Smooth muscle cell (in vitro differentiated cells): Measurements from ENCODE around the gene TKFC. TPM values are rescaled to one million over a fixed set of nuclear protein-coding genes. Genes with fewer than 3 reads are reported as not detected.

Source experiments
- DNase-seq: peaks from one replicate; lab custom pipeline; 2025; ENCODE audit not compliant: unreplicated experiment; lab: John Stamatoyannopoulos, UW
- H2AFZ ChIP-seq: fragments of 200-600 bp; sonication (generic); 2 replicates; pipeline ENCODE4 v1.6.0; 2016; ENCODE audit warnings: antibody characterized with exemption, low read depth, mild to moderate bottlenecking
- H3F3A ChIP-seq: fragments of 200-600 bp; sonication (generic); 2 replicates; pipeline ENCODE4 v1.6.0; 2017; ENCODE audit warnings: antibody characterized with exemption, low read depth
- H3K27ac ChIP-seq: fragments of 200-600 bp; sonication (generic); 2 replicates; pipeline ENCODE4 v1.5.1; 2016; ENCODE audit warnings: low read depth, mild to moderate bottlenecking
- H3K27me3 ChIP-seq: fragments of 200-600 bp; sonication (generic); 2 replicates; pipeline ENCODE4 v1.6.1; 2016; ENCODE audit warnings: low read depth, mild to moderate bottlenecking
- H3K36me3 ChIP-seq: fragments of 200-600 bp; sonication (generic); 2 replicates; pipeline ENCODE4 v1.5.1; 2016; ENCODE audit warnings: low read depth
- H3K4me1 ChIP-seq: fragments of 200-600 bp; sonication (generic); 2 replicates; pipeline ENCODE4 v1.5.1; 2016; ENCODE audit warnings: low read depth
- H3K4me2 ChIP-seq: fragments of 200-600 bp; sonication (generic); 2 replicates; pipeline ENCODE4 v1.6.0; 2016; ENCODE audit warnings: mild to moderate bottlenecking
- H3K4me3 ChIP-seq: fragments of 200-600 bp; sonication (generic); 2 replicates; pipeline ENCODE4 v1.5.1; 2016; ENCODE audit warnings: mild to moderate bottlenecking
- H3K79me2 ChIP-seq: fragments of 200-600 bp; sonication (generic); 2 replicates; pipeline ENCODE4 v1.6.0; 2016; ENCODE audit warnings: low read depth, mild to moderate bottlenecking
- H3K9ac ChIP-seq: fragments of 200-600 bp; sonication (generic); 2 replicates; pipeline ENCODE4 v1.6.0; 2016; ENCODE audit warnings: low read depth
- H3K9me3 ChIP-seq: fragments of 200-600 bp; sonication (generic); replicated peaks from 2 replicates; pipeline ENCODE4 v1.5.1; 2016; ENCODE audit warnings: low read depth
- H4K20me1 ChIP-seq: fragments of 200-600 bp; sonication (generic); 2 replicates; pipeline ENCODE4 v1.6.0; 2016; ENCODE audit warnings: low read depth
- CTCF ChIP-seq: fragments of 200-600 bp; sonication (generic); IDR thresholded peaks from 2 replicates; pipeline ENCODE4 v1.5.1; 2017; ENCODE audit warnings: borderline replicate concordance, mild to moderate bottlenecking, antibody characterized with exemption; ENCODE audit not compliant: insufficient read depth, poor library complexity, severe bottlenecking
- WGBS: methylation state at CpG from one replicate; pipeline ENCODE4 v1.1.7; 2016; ENCODE audit warnings: low lambda C conversion rate; 5-methylcytosine and 5-hydroxymethylcytosine counted together
- polyA plus RNA-seq: library from polyadenylated mRNA; unstranded; fragments of >200 nt; fragmentation: Nextera tagmentation; extraction: Ambion mirVana; gene quantifications from 2 replicates; pipeline ENCODE4 v1.2.1, GENCODE V29; 2016
- total RNA-seq: library from RNA; depleted of rRNA; stranded (reverse); fragments of >200 nt; gene quantifications from 2 replicates; pipeline ENCODE4 v1.2.3, GENCODE V29; 2014

TKFC gene
- total and polyA plus RNA-seq, 2 experiments from 2014 or later, result 24.3 to 47.0 TPM

- WGBS, result 38% methylated on average over 9 of the region's 9 CpGs
- Histone ChIP-seq H3K4me3 (no peak overlapping the region), H3K27me3 (no peaks in the 10 kb centered on the region), H4K20me1 (no peaks in the 10 kb centered on the region), H3K4me1 (no peaks in the 10 kb centered on the region), H3K4me2 (peak overlapping the region; percentile 43), H3K36me3 (no peaks in the 10 kb centered on the region), H3K27ac (peak overlapping the region; percentile 96), H2AFZ (no peak overlapping the region), H3K9me3 (no peaks in the 10 kb centered on the region), H3K79me2 (no peaks in the 10 kb centered on the region), H3F3A (peaks cover 4% of the 10 kb centered on the region), H3K9ac (peak overlapping the region; percentile 84)
- no peak for TF ChIP-seq CTCF
- no peak for DNase-seq
Observed at GRCh38 chr11:61369372-61370348, 36.6 kb downstream of the TKFC start.

DNA sequence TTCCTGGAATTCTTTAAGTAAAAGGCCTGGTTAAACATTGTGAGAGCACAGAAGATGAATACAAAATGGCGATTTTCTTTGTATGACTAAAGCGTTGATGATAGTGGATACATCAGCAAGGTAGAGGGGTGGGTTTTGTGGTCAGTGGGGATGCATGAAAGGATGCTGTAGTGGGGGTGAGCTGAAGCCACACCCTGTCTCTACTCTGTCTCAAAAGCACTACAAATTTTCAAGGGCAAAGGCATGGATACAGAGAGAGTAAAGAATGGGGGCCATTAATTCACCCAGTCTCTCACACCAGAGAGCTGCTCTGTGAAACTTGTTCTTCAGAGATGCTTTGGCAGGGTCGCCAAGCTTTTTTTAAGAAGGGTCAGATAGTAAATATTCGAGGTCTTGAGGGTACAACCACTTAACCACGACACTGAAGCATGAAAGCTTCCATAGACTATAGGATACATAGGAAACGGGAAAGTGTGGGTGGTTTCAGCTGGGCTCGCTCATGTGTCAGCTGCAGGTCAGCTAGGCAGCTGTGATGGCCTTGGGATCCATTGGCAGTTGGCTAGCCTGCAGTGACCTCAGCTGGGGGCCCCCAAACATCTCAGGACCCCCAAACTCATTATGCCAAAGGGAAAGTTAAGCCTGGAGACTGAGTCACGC lies 37.4 kb downstream of the TKFC start:
- no peaks in the 10 kb centered on the region for H3K4me1 ChIP-seq
- H3K4me2 ChIP-seq, result peak overlapping the region; percentile 30
- TF ChIP-seq CTCF, result no peak
- H3K9me3 ChIP-seq, result no peaks in the 10 kb centered on the region
- WGBS, result 64% methylated on average over 8 of the region's 8 CpGs
- no peaks in the 10 kb centered on the region for H3K79me2 ChIP-seq
- H3F3A ChIP-seq, result peaks cover 4% of the 10 kb centered on the region
- H3K4me3 ChIP-seq, result no peak overlapping the region
- no peak overlapping the region for H2AFZ ChIP-seq
- H4K20me1 ChIP-seq, result no peaks in the 10 kb centered on the region
- no peaks in the 10 kb centered on the region for H3K36me3 ChIP-seq
- H3K27ac ChIP-seq, result peak overlapping the region; percentile 96
- DNase-seq, result no peak
- peak overlapping the region; percentile 84 for H3K9ac ChIP-seq
- no peaks in the 10 kb centered on the region for H3K27me3 ChIP-seq

DNA sequence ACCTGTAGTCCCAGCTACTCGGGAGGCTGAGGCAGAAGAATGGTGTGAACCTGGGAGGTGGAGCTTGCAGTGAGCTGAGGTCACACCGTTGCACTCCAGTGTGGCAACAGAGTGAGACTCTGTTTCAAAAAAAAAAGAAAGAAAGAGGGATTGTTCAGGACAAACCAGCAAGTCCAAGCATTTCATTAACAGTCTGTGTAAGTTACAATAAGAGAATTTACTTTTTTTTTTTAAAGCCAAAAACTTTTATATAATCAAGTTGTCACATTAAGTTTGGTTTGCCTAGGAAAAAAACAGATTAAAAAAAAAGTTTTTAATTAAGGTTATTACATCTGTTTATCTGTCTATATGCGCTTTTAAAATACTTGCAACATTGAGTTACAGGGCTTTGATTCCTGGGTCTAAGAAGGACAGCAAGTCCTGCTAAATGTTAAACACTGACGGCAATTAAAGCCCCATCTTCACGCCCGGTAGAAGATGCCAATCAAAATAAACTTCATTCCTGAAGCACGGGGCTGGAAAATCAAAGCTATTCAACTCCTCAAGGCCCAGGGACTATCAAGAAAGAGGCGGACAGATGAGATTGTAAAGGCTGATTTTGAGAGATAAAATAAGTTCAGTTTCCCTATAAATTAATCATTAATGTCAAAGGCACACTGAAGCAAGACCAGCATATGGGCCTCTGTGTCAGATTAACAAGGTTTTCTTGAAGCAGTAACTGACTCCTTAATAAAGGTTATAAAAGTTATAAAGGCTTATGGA lies 39.8 kb downstream of the TKFC start:
- H3K4me2 ChIP-seq, result no peak overlapping the region
- no peak overlapping the region for H3K27ac ChIP-seq
- 96% methylated on average over 8 of the region's 8 CpGs for WGBS
- H3K4me1 ChIP-seq, result no peaks in the 10 kb centered on the region
- no peaks in the 10 kb centered on the region for H4K20me1 ChIP-seq
- no peak for TF ChIP-seq CTCF
- no peaks in the 10 kb centered on the region for H3K79me2 ChIP-seq
- H3F3A ChIP-seq, result peaks cover 6% of the 10 kb centered on the region
- no peak overlapping the region for H3K4me3 ChIP-seq
- no peak overlapping the region for H3K9ac ChIP-seq
- H2AFZ ChIP-seq, result no peak overlapping the region
- no peaks in the 10 kb centered on the region for H3K9me3 ChIP-seq
- no peaks in the 10 kb centered on the region for H3K36me3 ChIP-seq
- DNase-seq, result no peak
- no peaks in the 10 kb centered on the region for H3K27me3 ChIP-seq
